ENCODE data around the gene PTPN23.

- TF ChIP-seq, protein P1, sequence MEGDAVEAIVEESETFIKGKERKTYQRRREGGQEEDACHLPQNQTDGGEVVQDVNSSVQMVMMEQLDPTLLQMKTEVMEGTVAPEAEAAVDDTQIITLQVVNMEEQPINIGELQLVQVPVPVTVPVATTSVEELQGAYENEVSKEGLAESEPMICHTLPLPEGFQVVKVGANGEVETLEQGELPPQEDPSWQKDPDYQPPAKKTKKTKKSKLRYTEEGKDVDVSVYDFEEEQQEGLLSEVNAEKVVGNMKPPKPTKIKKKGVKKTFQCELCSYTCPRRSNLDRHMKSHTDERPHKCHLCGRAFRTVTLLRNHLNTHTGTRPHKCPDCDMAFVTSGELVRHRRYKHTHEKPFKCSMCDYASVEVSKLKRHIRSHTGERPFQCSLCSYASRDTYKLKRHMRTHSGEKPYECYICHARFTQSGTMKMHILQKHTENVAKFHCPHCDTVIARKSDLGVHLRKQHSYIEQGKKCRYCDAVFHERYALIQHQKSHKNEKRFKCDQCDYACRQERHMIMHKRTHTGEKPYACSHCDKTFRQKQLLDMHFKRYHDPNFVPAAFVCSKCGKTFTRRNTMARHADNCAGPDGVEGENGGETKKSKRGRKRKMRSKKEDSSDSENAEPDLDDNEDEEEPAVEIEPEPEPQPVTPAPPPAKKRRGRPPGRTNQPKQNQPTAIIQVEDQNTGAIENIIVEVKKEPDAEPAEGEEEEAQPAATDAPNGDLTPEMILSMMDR (IDR thresholded peaks at IDR 0.05) = no peak
- TF ChIP-seq POLR2A (IDR thresholded peaks at IDR 0.05) = no peak
Measured at GRCh38 chr3:47385007-47385406, 4.2 kb downstream of the PTPN23 start.

All from lower leg skin (tissue), 3 donors.